B cell (primary cell): ENCODE measurements around the gene FMN1.

Source experiments
- CTCF ChIP-seq: fragments of 200-600 bp; IDR thresholded peaks from one replicate; pipeline ENCODE4 v1.8.0; 2022; ENCODE audit warnings: antibody characterized with exemption, mild to moderate bottlenecking
- EZH2 ChIP-seq: IDR thresholded peaks from 2 replicates; pipeline ENCODE4 v1.6.1; 2012; ENCODE audit warnings: borderline replicate concordance, low read depth, mild to moderate bottlenecking, moderate library complexity, low read length; ENCODE audit not compliant: insufficient read depth, poor library complexity, severe bottlenecking

GRCh38 chr15:33126559-33127290 is 67.8 kb downstream of the FMN1 start:
- no peak for TF ChIP-seq CTCF
- no peak for TF ChIP-seq EZH2
